Ishikawa (cell line): ENCODE results near the gene SPTSSA.

Experiments used
- EGR1 ChIP-seq: IDR thresholded peaks from 2 replicates; pipeline ENCODE4 v1.6.1; 2012
- EP300 ChIP-seq: IDR thresholded peaks from 2 replicates; pipeline ENCODE4 v1.6.1; 2012; ENCODE audit warnings: borderline replicate concordance
- RAD21 ChIP-seq: IDR thresholded peaks from 2 replicates; pipeline ENCODE4 v1.6.1; 2012; ENCODE audit warnings: low read depth
- TEAD4 ChIP-seq: IDR thresholded peaks from 2 replicates; pipeline ENCODE4 v1.6.1; 2012

DNA sequence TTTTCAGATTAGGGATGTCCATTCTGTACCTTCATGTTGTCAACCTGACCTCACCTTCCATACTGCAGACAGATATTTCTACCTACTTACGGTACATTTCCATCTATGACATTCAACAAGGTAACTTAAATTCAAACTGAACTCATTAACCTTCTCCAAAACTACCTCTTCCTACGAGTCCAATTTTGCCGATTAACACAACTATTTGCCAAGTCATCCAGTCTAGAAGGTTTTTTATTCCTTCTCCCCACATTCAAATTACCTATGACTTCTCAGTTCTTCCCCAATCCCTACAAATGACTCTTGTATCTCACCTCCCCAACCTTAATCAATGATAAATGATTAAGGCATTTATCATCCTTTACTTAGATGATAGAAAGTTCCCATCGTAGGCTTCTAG is 23.6 kb downstream of the SPTSSA start:
- TF ChIP-seq EGR1 (no peak), RAD21 (no peak), TEAD4 (no peak), EP300 (no peak)
